H9 (cell line): Measurements from ENCODE around the gene ADAMTSL4. TPM values are rescaled to one million over a fixed set of nuclear protein-coding genes. Genes with fewer than 3 reads are reported as not detected.
A peak's percentile ranks its signal among the peaks of the same experiment; 100 is the strongest.

Source experiments
- DNase-seq: peaks from one replicate; pipeline ENCODE4 v3.0.0-alpha.2; 2017
- H2AFZ ChIP-seq: one replicate; pipeline ENCODE4 v1.6.1; 2013; ENCODE audit warnings: mild to moderate bottlenecking, low read length, control low read depth, moderate library complexity
- H2AK5ac ChIP-seq: 2 replicates; pipeline ENCODE4 v1.6.1; 2013; ENCODE audit warnings: low read length, control low read depth, mixed read lengths; ENCODE audit not compliant: insufficient read length
- H2BK120ac ChIP-seq: one replicate; pipeline ENCODE4 v1.6.1; 2013; ENCODE audit warnings: low read depth, mild to moderate bottlenecking, low read length, control low read depth, inconsistent platforms; ENCODE audit not compliant: poor library complexity, severe bottlenecking
- H2BK12ac ChIP-seq: 2 replicates; pipeline ENCODE4 v1.6.1; 2013; ENCODE audit warnings: low read length, control low read depth, mixed read lengths, low read depth; ENCODE audit not compliant: insufficient read length
- H2BK15ac ChIP-seq: 2 replicates; pipeline ENCODE4 v1.6.1; 2013; ENCODE audit warnings: low read depth, low read length, control low read depth
- H2BK20ac ChIP-seq: one replicate; pipeline ENCODE4 v1.6.1; 2013; ENCODE audit warnings: low read depth, mild to moderate bottlenecking, low read length, control low read depth, inconsistent platforms; ENCODE audit not compliant: poor library complexity, severe bottlenecking
- H2BK5ac ChIP-seq: 2 replicates; pipeline ENCODE4 v1.6.1; 2013; ENCODE audit warnings: low read length, control low read depth, mixed read lengths; ENCODE audit not compliant: insufficient read length
- H3K14ac ChIP-seq: 2 replicates; pipeline ENCODE4 v1.6.1; 2013; ENCODE audit warnings: low read length, control low read depth; ENCODE audit not compliant: insufficient read depth
- H3K18ac ChIP-seq: 2 replicates; pipeline ENCODE4 v1.6.1; 2013; ENCODE audit warnings: low read depth, mild to moderate bottlenecking, mixed read lengths, low read length, control low read depth; ENCODE audit not compliant: insufficient read length
- H3K23ac ChIP-seq: 2 replicates; pipeline ENCODE4 v1.6.1; 2013; ENCODE audit warnings: low read length, control low read depth, mixed read lengths, low read depth; ENCODE audit not compliant: insufficient read length
- H3K23me2 ChIP-seq: 2 replicates; pipeline ENCODE4 v1.6.1; 2013; ENCODE audit warnings: low read depth, mild to moderate bottlenecking, mixed read lengths, low read length, control low read depth; ENCODE audit not compliant: insufficient read length, poor library complexity, severe bottlenecking
- H3K27ac ChIP-seq: 2 replicates; pipeline ENCODE4 v1.5.1; 2013; ENCODE audit warnings: low read length, control low read depth, mixed read lengths, low read depth; ENCODE audit not compliant: insufficient read length
- H3K27me3 ChIP-seq: 2 replicates; pipeline ENCODE4 v1.6.1; 2013; ENCODE audit warnings: low read length, control low read depth, inconsistent platforms; ENCODE audit not compliant: insufficient read depth
- H3K4ac ChIP-seq: 2 replicates; pipeline ENCODE4 v1.6.1; 2013; ENCODE audit warnings: low read depth, mild to moderate bottlenecking, control low read depth, inconsistent platforms, low read length, moderate library complexity
- H3K4me1 ChIP-seq: 2 replicates; pipeline ENCODE4 v1.6.1; 2013; ENCODE audit warnings: low read length, control low read depth, inconsistent platforms; ENCODE audit not compliant: insufficient read depth
- H3K4me2 ChIP-seq: 2 replicates; pipeline ENCODE4 v1.6.1; 2013; ENCODE audit warnings: low read length, control low read depth, mixed read lengths; ENCODE audit not compliant: insufficient read length, insufficient read depth
- H3K56ac ChIP-seq: 2 replicates; pipeline ENCODE4 v1.6.1; 2013; ENCODE audit warnings: low read depth, mild to moderate bottlenecking, mixed read lengths, low read length, control low read depth; ENCODE audit not compliant: insufficient read length
- H3K79me1 ChIP-seq: 2 replicates; pipeline ENCODE4 v1.6.1; 2013; ENCODE audit warnings: low read depth, mild to moderate bottlenecking, moderate library complexity, low read length, control low read depth, inconsistent platforms; ENCODE audit not compliant: insufficient read depth, poor library complexity, severe bottlenecking
- H3K79me2 ChIP-seq: 2 replicates; pipeline ENCODE4 v1.6.1; 2013; ENCODE audit warnings: low read length, control low read depth, inconsistent platforms; ENCODE audit not compliant: insufficient read depth
- H3K9ac ChIP-seq: 2 replicates; pipeline ENCODE4 v1.6.1; 2013; ENCODE audit warnings: low read length, control low read depth, mixed read lengths; ENCODE audit not compliant: insufficient read length; ENCODE audit errors: extremely low read depth
- H3K9me3 ChIP-seq: one replicate; pipeline ENCODE4 v1.6.1; 2013; ENCODE audit warnings: low read depth, low read length, inconsistent platforms; ENCODE audit not compliant: control insufficient read depth
- H3T11ph ChIP-seq: one replicate; pipeline ENCODE4 v1.6.1; 2013; ENCODE audit warnings: mild to moderate bottlenecking, low read length, control low read depth, inconsistent platforms
- H4K20me1 ChIP-seq: one replicate; pipeline ENCODE4 v1.6.1; 2013; ENCODE audit not compliant: control insufficient read depth, insufficient read length, insufficient read depth
- H4K5ac ChIP-seq: 2 replicates; pipeline ENCODE4 v1.6.1; 2013; ENCODE audit warnings: low read depth, mild to moderate bottlenecking, mixed read lengths, low read length, control low read depth; ENCODE audit not compliant: insufficient read length
- H4K8ac ChIP-seq: replicated peaks from 2 replicates; pipeline ENCODE4 v1.6.1; 2013; ENCODE audit warnings: low read length, control low read depth, mixed read lengths, low read depth; ENCODE audit not compliant: insufficient read length
- H4K91ac ChIP-seq: 2 replicates; pipeline ENCODE4 v1.6.1; 2013; ENCODE audit warnings: low read depth, mild to moderate bottlenecking, moderate library complexity, mixed read lengths, low read length, control low read depth; ENCODE audit not compliant: insufficient read length
- H3K27ac Mint-ChIP-seq, 3 experiments: 2 replicates in 2 of 3; 3 replicates in 1 of 3; pipeline ENCODE4 v1.8.0; 2020 to 2021; ENCODE audit warnings: mixed read lengths in 3 of 3, mild to moderate bottlenecking in 1 of 3, moderate library complexity in 1 of 3
- H3K27me3 Mint-ChIP-seq: 2 replicates; pipeline ENCODE4 v1.8.0; 2021; ENCODE audit warnings: low read depth, mild to moderate bottlenecking, moderate library complexity, mixed read lengths
- H3K36me3 Mint-ChIP-seq, 3 experiments: 2 replicates in 2 of 3; 3 replicates in 1 of 3; pipeline ENCODE4 v1.8.0; 2020 to 2021; ENCODE audit warnings: low read depth in 3 of 3, mixed read lengths in 3 of 3; ENCODE audit not compliant: insufficient read depth in 1 of 3
- H3K4me1 Mint-ChIP-seq, 2 experiments: 2 replicates each; pipeline ENCODE4 v1.8.0; 2020; ENCODE audit warnings: mixed read lengths in 2 of 2
- H3K4me3 Mint-ChIP-seq, 2 experiments: 2 replicates in 1 of 2; 3 replicates in 1 of 2; pipeline ENCODE4 v1.8.0; 2020 to 2021; ENCODE audit warnings: mild to moderate bottlenecking in 2 of 2, mixed read lengths in 2 of 2, moderate library complexity in 1 of 2
- H3K9me3 Mint-ChIP-seq, 2 experiments: 2 replicates in 1 of 2; 3 replicates in 1 of 2; pipeline ENCODE4 v1.8.0; 2020; ENCODE audit warnings: mild to moderate bottlenecking in 2 of 2, mixed read lengths in 2 of 2, moderate library complexity in 1 of 2
- CTCF ChIP-seq: fragments of 200-600 bp; sonication (generic); conservative IDR thresholded peaks from 3 replicates; pipeline ENCODE4 v1.8.0; 2021; ENCODE audit warnings: antibody characterized with exemption, mild to moderate bottlenecking
- WGBS: extraction: QIAGEN DNeasy Blood & Tissue Kit; methylation state at CpG from one replicate; pipeline ENCODE4 v1.1.7; 2013; ENCODE audit warnings: missing lambda C conversion rate, low lambda C conversion rate, mixed read lengths; ENCODE audit not compliant: insufficient read length; ENCODE audit errors: extremely low coverage; 5-methylcytosine and 5-hydroxymethylcytosine counted together
- total RNA-seq: library from RNA; stranded (reverse); gene quantifications from 2 replicates; pipeline ENCODE4 v1.2.1, GENCODE V29; 2021

The ADAMTSL4 gene
- total RNA-seq, 1 experiment from 2014 or later, result 6.1 TPM

DNA sequence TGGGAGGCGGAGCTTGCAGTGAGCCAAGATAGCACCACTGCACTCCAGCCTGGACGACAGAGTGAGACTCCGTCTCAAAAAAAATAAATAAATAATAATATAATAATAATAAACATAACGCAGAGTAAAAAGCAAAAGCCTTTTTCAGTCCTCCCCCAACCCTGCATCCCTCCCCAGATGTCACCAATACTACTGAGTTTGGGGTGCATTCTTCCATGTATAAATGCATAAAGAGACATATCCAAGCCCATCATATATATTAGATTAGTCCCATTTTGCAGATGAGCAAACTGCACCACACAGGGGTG, 930 bp upstream of the ADAMTSL4 start:
- Histone ChIP-seq H3K23me2 (peaks cover 10% of the 10 kb centered on the region), H2AFZ (no peak overlapping the region)

More for the DNA sequence above, 930 bp upstream of the ADAMTSL4 start:
- Histone ChIP-seq H2BK120ac (no peak overlapping the region), H3K18ac (no peak overlapping the region), H4K5ac (no peak overlapping the region), H2BK15ac (no peak overlapping the region), H3K79me2 (no peaks in the 10 kb centered on the region), H3T11ph (no peak overlapping the region), H3K14ac (no peak overlapping the region), H4K20me1 (no peaks in the 10 kb centered on the region), H3K4me1 (0 out of 2 replicates have a peak, but pooled peaks cover 3% of the 10 kb centered on the region), H3K79me1 (no peaks in the 10 kb centered on the region), H2BK12ac (no peak overlapping the region), H3K27ac (no peak overlapping the region), H3K56ac (no peak overlapping the region), H2BK5ac (no peak overlapping the region), H3K4me2 (peak overlapping the region; percentile 48), H4K91ac (no peak overlapping the region), H3K9me3 (no peaks in the 10 kb centered on the region), H2AK5ac (no peak overlapping the region), H3K23ac (no peak overlapping the region), H3K27me3 (peaks cover 3% of the 10 kb centered on the region; the same call in 1 of the 2 replicates), H3K4ac (no peak overlapping the region), H3K9ac (no peak overlapping the region), H2BK20ac (no peak overlapping the region), H4K8ac (no peak overlapping the region)
- no peak for DNase-seq
- Mint-ChIP-seq H3K36me3 (peaks cover 0 to 2% (median 0%) of the 10 kb centered on the region in 3 experiments; a peak in 2 of 7 replicates), H3K4me1 (peaks cover 16 to 28% of the 10 kb centered on the region in 2 experiments), H3K27me3 (peaks cover 43% of the 10 kb centered on the region), H3K9me3 (no peaks in the 10 kb centered on the region), H3K27ac (no peak overlapping the region; a peak in 1 of 7 replicates), H3K4me3 (peak overlapping the region; percentile 59 to 82)
- no peak for TF ChIP-seq CTCF
- no CpG with 5 or more reads among the region's 4 CpGs for WGBS
